ENCODE data around the gene MYL11.

The MYL11 gene

DNA sequence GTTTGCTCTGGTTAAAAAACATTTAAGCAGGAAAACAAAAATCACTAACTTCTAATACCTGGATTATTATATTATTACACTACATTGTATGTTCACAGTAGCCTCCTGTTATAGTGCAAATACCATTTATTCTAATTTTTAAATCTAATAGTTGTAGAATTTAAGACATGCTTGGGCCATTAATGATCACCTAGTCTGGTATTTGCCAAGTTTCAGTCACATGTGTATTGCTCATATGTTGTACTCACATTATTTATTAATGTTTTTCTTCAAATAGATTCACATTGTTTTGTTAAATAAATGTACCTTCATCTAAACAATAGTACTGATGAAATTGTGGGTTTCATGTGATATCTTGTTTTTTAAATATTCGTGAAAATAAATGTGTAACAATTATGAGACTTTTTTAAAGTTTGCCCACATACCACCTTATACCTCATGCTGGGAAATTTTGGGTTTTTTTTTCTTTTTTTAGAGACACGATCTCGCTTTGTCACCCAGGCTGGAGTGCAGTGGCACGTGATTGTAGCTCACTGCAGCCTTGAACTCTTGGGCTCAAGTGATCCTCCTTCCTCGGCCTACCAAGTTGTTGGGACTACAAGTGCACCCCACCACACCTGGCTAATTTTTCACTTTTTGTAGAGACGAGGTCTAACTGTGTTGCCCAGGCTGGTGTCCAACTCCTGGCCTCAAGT lies 38.7 kb downstream of the MYL11 start:
- no peak for ATAC-seq

GRCh38 chr16:30414159-30414558 lies 39.6 kb downstream of the MYL11 start:
- TF ChIP-seq CREB5 (CRISPR knock-in tag; IDR thresholded peaks at IDR 0.05; ENCODE audit: low read depth) = no peak
- TF ChIP-seq GLIS3 (CRISPR knock-in tag; IDR thresholded peaks at IDR 0.05) = no peak
- no peak for TF ChIP-seq TOX (CRISPR knock-in tag; IDR thresholded peaks at IDR 0.05; ENCODE audit: borderline replicate concordance)
- no peak for TF ChIP-seq RARB (CRISPR knock-in tag; IDR thresholded peaks at IDR 0.05)
- no peak for TF ChIP-seq ZFP3 (CRISPR knock-in tag; IDR thresholded peaks at IDR 0.05)
- no peak for TF ChIP-seq PATZ1 (CRISPR knock-in tag; IDR thresholded peaks at IDR 0.05; ENCODE audit: borderline replicate concordance)
- TF ChIP-seq ZC3H10 (CRISPR knock-in tag; IDR thresholded peaks at IDR 0.05) = no peak
- no peak for TF ChIP-seq POU6F1 (CRISPR knock-in tag; IDR thresholded peaks at IDR 0.05; ENCODE audit: borderline replicate concordance, low read depth)
- no peak for TF ChIP-seq ISL1 (CRISPR knock-in tag; IDR thresholded peaks at IDR 0.05)
- TF ChIP-seq TCF4 (CRISPR knock-in tag; IDR thresholded peaks at IDR 0.05; ENCODE audit: borderline replicate concordance) = no peak
- TF ChIP-seq TSHZ2 (CRISPR knock-in tag; IDR thresholded peaks at IDR 0.05) = no peak
- TF ChIP-seq ARNTL (CRISPR knock-in tag; IDR thresholded peaks at IDR 0.05; ENCODE audit: borderline replicate concordance, low read depth) = no peak
- TF ChIP-seq ESRRG (CRISPR knock-in tag; IDR thresholded peaks at IDR 0.05) = no peak
- no peak for TF ChIP-seq OSR1 (CRISPR knock-in tag; IDR thresholded peaks at IDR 0.05)
- no peak for TF ChIP-seq BACH2 (CRISPR knock-in tag; IDR thresholded peaks at IDR 0.05; ENCODE audit: borderline replicate concordance)
- no peak for TF ChIP-seq ZNF8 (CRISPR knock-in tag; IDR thresholded peaks at IDR 0.05)
- TF ChIP-seq CSRNP3 (CRISPR knock-in tag; IDR thresholded peaks at IDR 0.05) = no peak
- ATAC-seq = no peak

More for the DNA sequence above, 38.7 kb downstream of the MYL11 start:
- TF ChIP-seq TOX (CRISPR knock-in tag; IDR thresholded peaks at IDR 0.05; ENCODE audit: borderline replicate concordance) = no peak
- no peak for TF ChIP-seq ESRRG (CRISPR knock-in tag; IDR thresholded peaks at IDR 0.05)
- no peak for TF ChIP-seq TSHZ2 (CRISPR knock-in tag; IDR thresholded peaks at IDR 0.05)
- TF ChIP-seq ZNF70 (CRISPR knock-in tag; IDR thresholded peaks at IDR 0.05) = no peak
